ENCODE results near the gene GOLGA5. TPM values are rescaled to one million over a fixed set of nuclear protein-coding genes. Genes with fewer than 3 reads are reported as not detected.
"Not testable (repeated sequence)": the region's sequence is repeated elsewhere in the genome, so short reads cannot be mapped to it uniquely, and the experiment has no call there.

Gene GOLGA5
- total and polyA plus RNA-seq, 12 donors: 18.5 to 27.7 (median 21.9) TPM

- H3K36me3 ChIP-seq: peaks cover 0 to 77% (median 14%) of the 10 kb centered on the region in 9 donors
Observed at GRCh38 chr14:92801917-92802316, 7.8 kb downstream of the GOLGA5 start.

GRCh38 chr14:92802678-92803077, 8.6 kb downstream of the GOLGA5 start:
- DNase-seq (no peak), ATAC-seq (no peak)
- Histone ChIP-seq H3K27me3 (no peaks in the 10 kb centered on the region), H3K27ac (no peak overlapping the region), H3K9me3 (no peaks in the 10 kb centered on the region), H3K4me3 (no peak overlapping the region), H3K4me1 (peaks cover 4 to 50% (median 29%) of the 10 kb centered on the region in 9 donors), H3K36me3 (peaks cover 0 to 79% (median 22%) of the 10 kb centered on the region in 9 donors)
- no peak for TF ChIP-seq CTCF (IDR thresholded peaks at IDR 0.05)
- WGBS, 2 donors: 97 to 100% methylated on average over 2 of the region's 2 CpGs
- intact Hi-C loops (cut with DNase I): loop anchor here in 1 of 10 donors (5.0 kb wide), 1 partner anchor 1370 kb away; the partner anchor contains the start of gene PPP4R4

More at GRCh38 chr14:92801917-92802316, 7.8 kb downstream of the GOLGA5 start:
- DNase-seq (no peak), ATAC-seq (no peak)
- TF ChIP-seq CTCF (IDR thresholded peaks at IDR 0.05): no peak
- H3K9me3 ChIP-seq: no peaks in the 10 kb centered on the region
- H3K27ac ChIP-seq: no peak overlapping the region
- no peak overlapping the region for H3K4me3 ChIP-seq
- H3K4me1 ChIP-seq: peaks cover 4 to 50% (median 29%) of the 10 kb centered on the region in 9 donors
- no peaks in the 10 kb centered on the region for H3K27me3 ChIP-seq
- intact Hi-C loops (cut with DNase I): loop anchor here in 1 of 10 donors (5.0 kb wide), 1 partner anchor 1370 kb away; the partner anchor contains the start of gene PPP4R4

- H3K27ac ChIP-seq: no peak overlapping the region
- intact Hi-C loops (cut with DNase I): no loop called here
- no peak for ATAC-seq
- H3K4me1 ChIP-seq: no peaks in the 10 kb centered on the region
- DNase-seq: no peak
- TF ChIP-seq CTCF (IDR thresholded peaks at IDR 0.05): no peak
- WGBS, 2 donors: 93 to 98% methylated on average over 3 of the region's 3 CpGs
- no peaks in the 10 kb centered on the region for H3K9me3 ChIP-seq
- no peaks in the 10 kb centered on the region for H3K27me3 ChIP-seq
- H3K36me3 ChIP-seq: peaks cover 0 to 100% (median 79%) of the 10 kb centered on the region in 9 donors
- no peak overlapping the region for H3K4me3 ChIP-seq
Observed at GRCh38 chr14:92813201-92813600, 19.1 kb downstream of the GOLGA5 start.

- no peak for ATAC-seq
- WGBS, 2 donors: 92% methylated on average over 6 of the region's 6 CpGs
- Histone ChIP-seq H3K4me1 (no peaks in the 10 kb centered on the region), H3K9me3 (peaks cover 0 to 3% (median 0%) of the 10 kb centered on the region in 11 donors), H3K27me3 (no peaks in the 10 kb centered on the region), H3K36me3 (peaks cover 0 to 100% (median 65%) of the 10 kb centered on the region in 9 donors), H3K27ac (no peak overlapping the region), H3K4me3 (no peak overlapping the region)
- DNase-seq: no peak
- intact Hi-C loops (cut with DNase I): no loop called here
- no peak for TF ChIP-seq CTCF (IDR thresholded peaks at IDR 0.05)
Observed at GRCh38 chr14:92819011-92819597, 25.0 kb downstream of the GOLGA5 start.

- ATAC-seq; intact Hi-C loops (cut with DNase I); H3K27ac ChIP-seq; DNase-seq; H3K9me3 ChIP-seq; H3K4me3 ChIP-seq; H3K4me1 ChIP-seq; H3K27me3 ChIP-seq: not testable (repeated sequence)
- 72 to 79% methylated on average over 13 of the region's 13 CpGs for WGBS, 2 donors
- peaks cover 0 to 100% (median 73%) of the 10 kb centered on the region in 9 donors for H3K36me3 ChIP-seq
Observed at GRCh38 chr14:92819680-92820535, 25.8 kb downstream of the GOLGA5 start.

- WGBS, 2 donors: 77 to 81% methylated on average over 7 of the region's 7 CpGs
- H3K4me1 ChIP-seq; ATAC-seq; H3K27me3 ChIP-seq; H3K27ac ChIP-seq; DNase-seq; H3K9me3 ChIP-seq; intact Hi-C loops (cut with DNase I); H3K4me3 ChIP-seq: not testable (repeated sequence)
- H3K36me3 ChIP-seq: peaks cover 0 to 100% (median 79%) of the 10 kb centered on the region in 9 donors
Observed at GRCh38 chr14:92820536-92820840, 26.4 kb downstream of the GOLGA5 start.

Data from heart right ventricle (tissue), 16 donors.